ENCODE results near the gene ELFN2. TPM values are rescaled to one million over a fixed set of nuclear protein-coding genes. Genes with fewer than 3 reads are reported as not detected.

ELFN2 gene
- total RNA-seq, 1 experiment from 2014 or later = 30.8 TPM

DNA sequence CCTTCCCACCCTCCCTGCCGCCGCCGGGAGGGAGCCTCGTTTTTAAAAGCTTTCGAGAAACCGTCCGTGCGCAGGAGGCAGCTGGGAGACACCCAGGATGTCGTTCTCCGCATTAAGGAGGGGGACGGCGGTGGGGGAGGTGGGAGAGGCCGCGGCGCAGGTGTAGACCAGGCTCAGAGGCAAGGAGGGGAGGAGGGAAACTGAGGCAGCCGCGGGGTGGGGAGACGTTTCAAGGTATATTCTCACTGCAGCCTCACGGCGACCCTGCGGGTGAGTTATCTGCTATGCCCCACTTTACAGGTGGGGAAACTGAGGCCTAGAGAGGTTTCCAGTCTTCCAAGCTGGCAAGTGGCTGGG is 102.3 kb downstream of the ELFN2 start:
- Histone ChIP-seq H3K27ac (0 out of 2 replicates have a peak overlapping the region, but pooled peaks have one; percentile 18), H3K27me3 (ENCODE audit: insufficient read depth, low read depth) (no peaks in the 10 kb centered on the region), H3K4me2 (no peak overlapping the region), H3K9me2 (ENCODE audit: insufficient read depth) (no peaks in the 10 kb centered on the region), H4K20me1 (ENCODE audit: insufficient read depth) (no peaks in the 10 kb centered on the region), H3K79me2 (ENCODE audit: low read depth) (no peaks in the 10 kb centered on the region), H3K4me1 (replicated peaks; ENCODE audit: insufficient read depth) (peaks cover 97% of the 10 kb centered on the region), H3K9me3 (ENCODE audit: insufficient read depth, low read depth) (no peaks in the 10 kb centered on the region), H3K36me3 (ENCODE audit: low read depth) (no peaks in the 10 kb centered on the region), H3K4me3 (no peak overlapping the region), H2AFZ (no peak overlapping the region), H3F3A (ENCODE audit: insufficient read depth, low read depth) (peaks cover 81% of the 10 kb centered on the region)
- BruUV-seq (replicated peaks) = no TSS peak
- intact Hi-C loops (cut with micrococcal nuclease; ENCODE audit: unreplicated experiment) = no loop called here
- ChIA-PET CTCF (no interaction called here), POLR2A (ENCODE audit: unreplicated experiment) (no interaction called here)
- no peak for TF ChIP-seq EZH2 (IDR thresholded peaks at IDR 0.05; ENCODE audit: low read depth)
- no peak for DNase-seq

DNA sequence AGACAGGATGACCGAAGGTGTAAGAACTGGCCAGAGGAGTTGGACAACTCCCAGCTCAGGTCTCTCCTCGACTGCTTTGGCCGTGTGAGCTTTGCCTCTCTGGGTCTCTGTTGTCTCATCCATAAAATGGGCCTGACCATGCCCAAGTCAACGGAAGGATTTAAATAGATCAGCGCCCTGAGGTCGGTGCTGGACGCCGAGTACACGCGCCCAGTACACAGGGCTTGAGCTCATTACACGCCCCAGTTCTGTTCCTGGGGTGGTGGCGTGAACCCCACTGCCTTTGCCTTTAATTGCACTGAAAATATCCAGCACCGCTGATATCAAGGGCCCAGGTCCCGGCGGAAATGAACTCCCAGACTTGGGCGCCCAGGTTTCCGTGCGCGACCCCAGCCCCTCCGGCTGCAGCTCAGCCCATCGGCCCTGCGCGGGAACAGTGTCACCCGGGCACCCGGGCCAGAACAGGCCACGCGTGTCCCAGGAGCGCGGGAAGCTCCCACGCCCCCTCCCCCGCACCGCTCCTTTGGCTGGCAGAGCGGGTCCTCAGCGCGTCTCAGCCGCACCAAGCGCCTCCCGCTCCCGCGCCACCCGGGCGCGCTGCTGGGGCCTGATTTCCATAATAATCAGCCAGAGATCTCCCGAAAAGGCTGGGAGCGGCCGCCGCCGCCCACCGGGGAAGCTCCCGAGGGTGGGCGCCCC is 102.8 kb downstream of the ELFN2 start:
- ChIA-PET CTCF (interaction anchor here (0.6 to 0.9 kb wide), 2 partner anchors 12 to 104 kb away, joined by 3 to 4 read pairs; no protein-coding TSS in a partner anchor), POLR2A (ENCODE audit: unreplicated experiment) (interaction anchor here (0.6 kb wide), 1 partner anchor 306 kb away, joined by 3 read pairs; no protein-coding TSS in a partner anchor)
- Histone ChIP-seq H3K9me3 (ENCODE audit: insufficient read depth, low read depth) (no peaks in the 10 kb centered on the region), H2AFZ (no peak overlapping the region), H3K4me1 (replicated peaks; ENCODE audit: insufficient read depth) (peaks cover 93% of the 10 kb centered on the region), H3K36me3 (ENCODE audit: low read depth) (no peaks in the 10 kb centered on the region), H3K79me2 (ENCODE audit: low read depth) (no peaks in the 10 kb centered on the region), H3K4me3 (peak overlapping the region; percentile 4; the same call in 1 of the 2 replicates), H3K27ac (peak overlapping the region; percentile 92), H3F3A (ENCODE audit: insufficient read depth, low read depth) (peaks cover 75% of the 10 kb centered on the region), H3K4me2 (peak overlapping the region; percentile 74), H3K27me3 (ENCODE audit: insufficient read depth, low read depth) (no peaks in the 10 kb centered on the region), H3K9me2 (ENCODE audit: insufficient read depth) (no peaks in the 10 kb centered on the region), H4K20me1 (ENCODE audit: insufficient read depth) (no peaks in the 10 kb centered on the region)
- DNase-seq = no peak
- intact Hi-C loops (cut with micrococcal nuclease; ENCODE audit: unreplicated experiment) = no loop called here
- no TSS peak for BruUV-seq (replicated peaks)
- TF ChIP-seq, protein P1, sequence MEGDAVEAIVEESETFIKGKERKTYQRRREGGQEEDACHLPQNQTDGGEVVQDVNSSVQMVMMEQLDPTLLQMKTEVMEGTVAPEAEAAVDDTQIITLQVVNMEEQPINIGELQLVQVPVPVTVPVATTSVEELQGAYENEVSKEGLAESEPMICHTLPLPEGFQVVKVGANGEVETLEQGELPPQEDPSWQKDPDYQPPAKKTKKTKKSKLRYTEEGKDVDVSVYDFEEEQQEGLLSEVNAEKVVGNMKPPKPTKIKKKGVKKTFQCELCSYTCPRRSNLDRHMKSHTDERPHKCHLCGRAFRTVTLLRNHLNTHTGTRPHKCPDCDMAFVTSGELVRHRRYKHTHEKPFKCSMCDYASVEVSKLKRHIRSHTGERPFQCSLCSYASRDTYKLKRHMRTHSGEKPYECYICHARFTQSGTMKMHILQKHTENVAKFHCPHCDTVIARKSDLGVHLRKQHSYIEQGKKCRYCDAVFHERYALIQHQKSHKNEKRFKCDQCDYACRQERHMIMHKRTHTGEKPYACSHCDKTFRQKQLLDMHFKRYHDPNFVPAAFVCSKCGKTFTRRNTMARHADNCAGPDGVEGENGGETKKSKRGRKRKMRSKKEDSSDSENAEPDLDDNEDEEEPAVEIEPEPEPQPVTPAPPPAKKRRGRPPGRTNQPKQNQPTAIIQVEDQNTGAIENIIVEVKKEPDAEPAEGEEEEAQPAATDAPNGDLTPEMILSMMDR (conservative IDR thresholded peaks at IDR 0.05) = no peak
- no peak for TF ChIP-seq EZH2 (IDR thresholded peaks at IDR 0.05; ENCODE audit: low read depth)

DNA sequence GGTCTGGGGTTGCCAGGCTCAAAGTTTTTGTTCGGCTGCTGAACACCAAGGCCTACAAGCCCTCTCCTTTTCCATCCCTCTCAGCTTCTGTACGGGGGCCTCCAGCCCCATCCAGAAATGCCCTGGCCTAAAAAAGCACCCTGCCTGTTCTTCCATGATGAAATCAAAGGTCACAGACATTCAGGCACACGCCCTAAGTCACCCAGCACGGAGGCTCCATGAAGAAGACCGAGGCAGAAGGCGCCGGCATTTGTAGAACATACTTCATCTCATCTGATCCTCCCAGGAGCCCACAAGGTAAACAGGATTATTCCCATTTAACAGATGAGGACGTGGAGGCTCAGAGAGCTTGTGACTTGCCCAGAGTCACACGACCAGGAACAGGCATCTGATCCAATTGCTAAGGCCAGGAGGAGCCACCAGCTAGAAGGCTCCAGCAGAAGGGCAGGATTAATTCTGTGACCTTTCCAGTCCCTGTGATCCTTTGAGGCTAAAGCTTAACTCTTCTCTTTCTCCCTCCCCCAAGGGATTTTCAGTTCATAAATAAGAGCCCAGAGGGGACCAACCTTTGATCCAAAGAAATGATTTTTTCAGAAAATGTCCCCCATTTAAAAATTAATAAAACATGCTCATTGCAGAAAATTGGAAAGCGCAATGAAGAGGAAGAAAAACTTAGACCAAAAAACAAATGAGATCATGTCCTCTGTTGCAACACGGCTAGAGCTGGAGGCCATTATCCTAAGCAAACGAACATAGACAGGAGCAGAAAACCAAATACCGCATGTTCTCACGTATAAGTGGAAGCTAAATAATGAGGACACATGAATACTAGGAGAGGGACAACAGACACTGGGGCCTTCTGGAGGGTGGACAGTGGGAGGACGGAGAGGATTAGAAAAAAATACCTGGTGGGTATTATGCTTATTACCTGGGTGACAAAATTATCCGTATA is 106.3 kb downstream of the ELFN2 start:
- Histone ChIP-seq H4K20me1 (ENCODE audit: insufficient read depth) (no peaks in the 10 kb centered on the region), H3K9me3 (ENCODE audit: insufficient read depth, low read depth) (no peaks in the 10 kb centered on the region), H3K4me2 (peak overlapping the region; percentile 20), H2AFZ (no peak overlapping the region), H3K36me3 (ENCODE audit: low read depth) (no peaks in the 10 kb centered on the region), H3K27me3 (ENCODE audit: insufficient read depth, low read depth) (no peaks in the 10 kb centered on the region), H3K4me3 (no peak overlapping the region), H3K4me1 (replicated peaks; ENCODE audit: insufficient read depth) (peaks cover 84% of the 10 kb centered on the region), H3K79me2 (ENCODE audit: low read depth) (no peaks in the 10 kb centered on the region), H3F3A (ENCODE audit: insufficient read depth, low read depth) (peaks cover 50% of the 10 kb centered on the region), H3K9me2 (ENCODE audit: insufficient read depth) (no peaks in the 10 kb centered on the region), H3K27ac (peak overlapping the region; percentile 92)
- TF ChIP-seq, protein P1 (conservative IDR thresholded peaks at IDR 0.05) = no peak
- no peak for TF ChIP-seq EZH2 (IDR thresholded peaks at IDR 0.05; ENCODE audit: low read depth)
- ChIA-PET CTCF (interaction anchor here (0.6 kb wide), 2 partner anchors 51 to 73 kb away, joined by 3 read pairs; no protein-coding TSS in a partner anchor), POLR2A (ENCODE audit: unreplicated experiment) (no interaction called here)
- no TSS peak for BruUV-seq (replicated peaks)
- intact Hi-C loops (cut with micrococcal nuclease; ENCODE audit: unreplicated experiment) = no loop called here
- DNase-seq = peak in 1 of 2 experiments; percentile 73
